H1 (cell line): Measurements from ENCODE around the gene AGAP1.

ENCODE experiments used
- BACH1 ChIP-seq: IDR thresholded peaks from 2 replicates; pipeline ENCODE4 v1.6.1; 2012; ENCODE audit warnings: low read length, improper control_type of control experiment
- CBX8 ChIP-seq: fragments of 300-800, 300-1000 bp; sonication (generic); IDR thresholded peaks from 2 replicates; pipeline ENCODE4 v1.7.1; 2016; ENCODE audit warnings: low read depth, low read length, borderline replicate concordance
- CHD1 ChIP-seq: IDR thresholded peaks from 2 replicates; pipeline ENCODE4 v1.6.1; 2012; ENCODE audit warnings: low read depth, low read length, improper control_type of control experiment
- CTCF ChIP-seq, 3 experiments: IDR thresholded peaks; 1 replicate in 2 of 3; 2 replicates in 1 of 3; pipeline versions ENCODE4 v1.5.1 to v1.6.1; 2011; ENCODE audit warnings: low read length in 3 of 3, mild to moderate bottlenecking in 3 of 3, inconsistent platforms in 2 of 3, low read depth in 1 of 3, moderate library complexity in 1 of 3; ENCODE audit not compliant: insufficient read depth in 1 of 3; ENCODE audit errors: control extremely low read depth in 1 of 3
- E2F6 ChIP-seq: IDR thresholded peaks from 2 replicates; pipeline ENCODE4 v1.6.1; 2012; ENCODE audit warnings: inconsistent platforms
- EP300 ChIP-seq, 2 experiments: IDR thresholded peaks; 1 replicate in 1 of 2; 2 replicates in 1 of 2; pipeline ENCODE4 v1.6.1; 2011 to 2012; ENCODE audit warnings: low read depth in 2 of 2, low read length in 2 of 2, mild to moderate bottlenecking in 2 of 2, borderline replicate concordance in 1 of 2, inconsistent platforms in 1 of 2, moderate library complexity in 1 of 2
- EZH2 ChIP-seq: fragments of 200-600 bp; sonication (generic); IDR thresholded peaks from 2 replicates; pipeline ENCODE4 v1.7.1; 2012; ENCODE audit warnings: low read depth, mild to moderate bottlenecking, moderate library complexity, low read length, inconsistent platforms; ENCODE audit not compliant: severe bottlenecking
- POLR2AphosphoS5 ChIP-seq: IDR thresholded peaks from 2 replicates; pipeline ENCODE4 v1.6.1; 2011; ENCODE audit warnings: low read depth, low read length
- RBBP5 ChIP-seq: IDR thresholded peaks from 2 replicates; pipeline ENCODE4 v1.7.1; 2012; ENCODE audit warnings: low read depth, mild to moderate bottlenecking, inconsistent platforms, low read length, moderate library complexity, borderline replicate concordance
- TBP ChIP-seq: IDR thresholded peaks from 2 replicates; pipeline ENCODE4 v1.6.1; 2011; ENCODE audit warnings: low read depth, low read length, improper control_type of control experiment
- USF2 ChIP-seq: IDR thresholded peaks from 2 replicates; pipeline ENCODE4 v1.6.1; 2011; ENCODE audit warnings: low read length, improper control_type of control experiment

GRCh38 chr2:235848055-235848454 is 354.2 kb downstream of the AGAP1 start:
- no peak for TF ChIP-seq E2F6
- no peak for TF ChIP-seq POLR2AphosphoS5
- no peak for TF ChIP-seq EP300 (IDR thresholded peaks at IDR 0.05; ENCODE audit: borderline replicate concordance in 1 of 2, low read depth in 2 of 2, low read length in 2 of 2)
- no peak for TF ChIP-seq TBP
- no peak for TF ChIP-seq EZH2
- no peak for TF ChIP-seq CTCF (IDR thresholded peaks at IDR 0.05; ENCODE audit: control extremely low read depth in 1 of 3, insufficient read depth in 1 of 3, low read depth in 1 of 3, low read length in 3 of 3)
- no peak for TF ChIP-seq BACH1
- no peak for TF ChIP-seq RBBP5
- TF ChIP-seq CBX8: no peak
- TF ChIP-seq CHD1: no peak
- TF ChIP-seq USF2: no peak
